Fibroblast of skin of abdomen (primary cell): ENCODE measurements around the gene PIK3CA. TPM values are rescaled to one million over a fixed set of nuclear protein-coding genes. Genes with fewer than 3 reads are reported as not detected.
"Not testable (repeated sequence)": the region's sequence is repeated elsewhere in the genome, so short reads cannot be mapped to it uniquely, and the experiment has no call there.

Source experiments
- DNase-seq: peaks from one replicate; pipeline ENCODE4 v3.0.0-alpha.2; 2013
- polyA plus RNA-seq, 2 experiments: library from polyadenylated mRNA; unstranded; fragments of 120-200 nt; gene quantifications; one replicate each; pipeline ENCODE4 v1.2.1, GENCODE V29; 2013; ENCODE audit not compliant: insufficient read length in 2 of 2

The PIK3CA gene
- 18.0 TPM for polyA plus RNA-seq (2013, experiment 1 of 2; ENCODE audit: insufficient read length)
- 16.3 TPM for polyA plus RNA-seq (2013, experiment 2 of 2; ENCODE audit: insufficient read length)

DNA sequence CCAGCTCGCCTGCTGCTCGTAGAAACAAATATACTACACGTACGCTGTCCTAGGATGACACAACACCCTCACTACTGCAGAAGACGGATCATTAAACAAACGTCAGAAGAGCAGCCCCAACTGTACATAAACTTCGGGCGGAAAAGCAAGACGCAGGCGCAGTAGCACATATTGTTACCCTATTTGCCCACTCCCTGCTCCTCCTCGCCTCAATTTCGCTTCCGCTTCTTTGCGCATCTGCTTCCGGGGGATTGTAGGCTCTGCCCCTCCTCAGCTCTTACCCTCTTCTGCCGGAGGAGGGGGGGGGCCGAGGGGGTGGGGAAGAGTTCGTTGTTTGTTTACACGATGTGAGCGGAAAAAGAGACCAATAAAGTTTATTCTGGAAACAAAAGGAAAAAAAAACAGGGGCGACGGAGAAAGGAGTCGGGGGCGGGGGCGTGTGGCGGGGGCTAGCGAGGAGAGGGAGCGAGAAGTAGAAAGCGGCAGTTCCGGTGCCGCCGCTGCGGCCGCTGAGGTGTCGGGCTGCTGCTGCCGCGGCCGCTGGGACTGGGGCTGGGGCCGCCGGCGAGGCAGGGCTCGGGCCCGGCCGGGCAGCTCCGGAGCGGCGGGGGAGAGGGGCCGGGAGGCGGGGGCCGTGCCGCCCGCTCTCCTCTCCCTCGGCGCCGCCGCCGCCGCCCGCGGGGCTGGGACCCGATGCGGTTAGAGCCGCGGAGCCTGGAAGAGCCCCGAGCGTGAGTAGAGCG is at the start of gene PIK3CA:
Gene PIK3CA (plus strand): TSS at position 485 of the 743 bp plus-strand sequence. CDS start 50,469 bp downstream, outside the sequence.
- peak; percentile 98 for DNase-seq

DNA sequence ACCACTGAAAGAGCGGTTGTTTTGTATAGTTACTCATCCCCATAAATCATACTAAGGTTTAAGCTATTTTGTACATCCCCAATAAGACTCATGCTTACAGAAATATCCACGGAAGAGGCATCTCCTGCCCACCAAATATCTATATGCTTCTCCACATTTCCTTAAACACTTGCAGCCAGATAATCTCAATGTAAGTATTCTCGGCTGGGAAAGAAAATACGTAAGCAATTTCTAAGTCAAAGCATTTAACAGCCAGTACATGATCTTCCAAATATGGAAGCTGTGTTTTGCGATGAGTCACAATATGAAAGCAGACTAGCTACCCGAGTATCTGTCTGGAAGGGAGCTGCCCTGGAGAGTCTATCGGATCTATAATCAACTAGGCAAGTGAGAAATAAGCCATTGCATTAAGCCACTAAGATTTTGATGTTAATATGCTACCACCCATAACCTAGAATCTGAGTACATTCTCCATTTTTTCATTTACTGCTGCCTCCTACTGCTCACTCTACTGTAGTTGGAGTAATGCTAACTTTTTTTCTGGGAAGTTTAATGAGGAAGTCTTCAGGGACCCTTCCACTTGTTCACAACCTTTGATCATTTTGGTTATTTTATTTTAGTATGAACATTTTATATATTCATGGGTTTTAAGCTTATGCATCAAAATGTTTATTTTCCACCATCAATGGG is 49.6 kb upstream of the PIK3CA start:
- peak; percentile 68 for DNase-seq

- DNase-seq = peak; percentile 18
These were observed 47.5 kb upstream of the PIK3CA start for GRCh38 chr3:179100652-179101051.

DNA sequence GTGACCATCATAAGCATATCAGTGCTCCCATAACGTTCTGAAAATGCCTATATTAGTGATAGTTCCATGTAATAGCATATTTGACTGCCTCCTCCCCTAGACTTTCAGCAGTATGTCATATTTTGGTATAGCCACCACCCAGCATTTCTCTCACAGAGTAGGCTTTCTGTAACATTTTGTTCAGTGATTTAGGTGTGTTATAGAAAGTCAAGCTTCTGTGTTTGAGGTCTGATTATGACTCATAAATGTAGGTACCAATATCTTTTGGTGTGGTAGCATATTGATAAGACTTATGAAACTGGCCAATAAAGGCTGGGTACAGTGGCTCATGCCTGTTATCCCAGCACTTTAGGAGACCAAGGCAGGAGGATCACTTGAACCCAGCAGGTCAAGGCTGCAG is 42.3 kb upstream of the PIK3CA start:
- no peak for DNase-seq

DNA sequence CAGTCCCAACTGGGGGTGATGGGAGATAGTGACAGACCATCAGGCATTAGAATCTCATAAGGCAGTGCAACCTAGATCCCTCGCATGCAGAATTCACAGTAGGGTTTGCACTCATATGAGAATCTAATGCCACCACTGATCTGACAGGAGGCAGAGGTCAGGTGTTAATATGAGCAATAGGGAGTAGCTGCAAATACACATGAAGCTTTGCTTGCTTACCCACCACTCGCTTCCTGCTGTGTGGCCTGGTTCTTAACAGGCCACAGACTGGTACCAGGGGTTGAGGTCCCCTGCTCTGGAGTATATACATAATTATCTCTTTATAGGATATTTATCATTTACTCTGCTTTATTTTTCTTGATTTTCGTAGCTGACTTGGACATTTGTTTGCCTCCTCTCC is 40.5 kb upstream of the PIK3CA start:
- no peak for DNase-seq

DNA sequence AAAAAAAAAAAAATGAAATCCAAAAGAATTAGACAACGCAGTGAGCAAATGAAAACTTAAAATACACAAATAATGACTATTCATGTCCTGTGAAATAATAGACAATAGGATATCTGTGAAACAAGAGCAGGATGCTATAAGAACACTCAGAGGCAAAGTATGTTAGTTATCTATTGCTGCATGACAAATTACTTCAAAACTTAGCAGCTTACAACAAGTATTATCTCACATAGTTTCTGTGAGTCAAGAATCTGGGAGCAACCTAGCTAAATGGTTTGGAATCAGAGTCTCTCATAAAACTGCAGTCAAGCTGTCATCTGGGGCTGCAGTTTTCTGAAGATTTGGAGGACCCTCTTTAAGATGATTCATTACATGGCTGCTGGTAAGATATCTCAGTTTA is 40.1 kb upstream of the PIK3CA start:
- peak; percentile 82 for DNase-seq

DNA sequence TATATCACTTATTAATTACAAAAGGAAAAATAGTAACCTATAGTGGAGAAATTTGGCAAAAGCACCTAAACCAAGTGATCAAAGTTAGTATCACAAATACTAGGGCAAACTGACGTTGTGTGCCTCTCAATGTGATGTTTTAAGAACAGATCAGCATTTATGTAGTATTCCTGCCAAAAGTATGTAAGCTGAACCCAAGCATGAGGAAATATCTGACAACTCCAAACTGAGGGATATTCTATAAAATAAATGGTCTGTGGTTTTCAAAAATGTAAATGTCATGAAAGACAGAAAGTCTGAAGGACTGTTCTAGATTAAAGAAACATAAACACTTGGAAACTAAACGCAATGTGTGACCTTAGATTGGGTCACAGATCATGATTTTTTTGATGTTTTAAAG is 34.3 kb upstream of the PIK3CA start:
- peak; percentile 73 for DNase-seq

GRCh38 chr3:179115444-179115843 is 32.7 kb upstream of the PIK3CA start:
- peak; percentile 33 for DNase-seq

GRCh38 chr3:179116816-179117215 is 31.3 kb upstream of the PIK3CA start:
- no peak for DNase-seq

DNA sequence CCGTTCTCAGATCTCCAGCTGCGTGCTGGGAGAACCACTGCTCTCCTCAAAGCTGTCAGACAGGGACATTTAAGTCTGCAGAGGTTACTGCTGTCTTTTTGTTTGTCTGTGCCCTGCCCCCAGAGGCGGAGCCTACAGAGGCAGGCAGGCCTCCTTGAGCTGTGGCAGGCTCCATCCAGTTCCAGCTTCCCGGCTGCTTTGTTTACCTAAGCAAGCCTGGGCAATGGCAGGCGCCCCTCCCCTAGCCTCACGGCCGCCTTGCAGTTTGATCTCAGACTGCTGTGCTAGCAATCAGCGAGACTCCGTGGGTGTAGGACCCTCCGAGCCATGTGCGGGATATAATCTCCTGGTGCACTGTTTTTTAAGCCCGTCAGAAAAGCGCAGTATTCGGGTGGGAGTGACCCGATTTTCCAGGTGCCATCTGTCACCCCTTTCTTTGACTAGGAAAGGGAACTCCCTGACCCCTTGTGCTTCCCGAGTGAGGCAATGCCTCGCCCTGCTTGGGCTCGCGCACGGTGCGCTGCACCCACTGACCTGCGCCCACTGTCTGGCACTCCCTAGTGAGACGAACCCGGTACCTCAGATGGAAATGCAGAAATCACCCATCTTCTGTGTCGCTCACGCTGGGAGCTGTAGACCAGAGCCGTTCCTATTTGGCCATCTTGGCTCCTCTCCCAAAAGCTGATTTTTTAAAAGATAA is 15.8 kb upstream of the PIK3CA start:
- not testable (repeated sequence) for DNase-seq

- DNase-seq = no peak
These were observed 14.6 kb upstream of the PIK3CA start for GRCh38 chr3:179133575-179133974.

DNA sequence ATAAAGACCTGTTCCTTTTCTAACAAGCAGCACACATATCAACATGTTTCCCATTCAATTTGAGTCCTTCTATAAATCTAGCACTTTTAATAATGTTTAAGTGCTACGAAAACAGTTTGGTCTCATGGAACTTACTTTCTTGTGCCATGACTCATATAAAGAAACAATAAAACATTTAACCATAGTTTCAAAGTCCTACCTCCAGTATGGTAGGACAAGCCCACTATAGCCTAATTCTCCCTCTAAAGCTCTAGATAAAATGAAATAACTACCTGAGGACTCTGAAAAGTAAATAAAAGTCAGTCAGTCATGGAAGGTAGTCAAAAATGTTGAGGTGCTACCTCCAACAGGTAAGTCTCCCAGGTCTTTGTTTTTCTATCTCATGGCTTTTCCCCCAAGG is 12.0 kb upstream of the PIK3CA start:
- no peak for DNase-seq

DNA sequence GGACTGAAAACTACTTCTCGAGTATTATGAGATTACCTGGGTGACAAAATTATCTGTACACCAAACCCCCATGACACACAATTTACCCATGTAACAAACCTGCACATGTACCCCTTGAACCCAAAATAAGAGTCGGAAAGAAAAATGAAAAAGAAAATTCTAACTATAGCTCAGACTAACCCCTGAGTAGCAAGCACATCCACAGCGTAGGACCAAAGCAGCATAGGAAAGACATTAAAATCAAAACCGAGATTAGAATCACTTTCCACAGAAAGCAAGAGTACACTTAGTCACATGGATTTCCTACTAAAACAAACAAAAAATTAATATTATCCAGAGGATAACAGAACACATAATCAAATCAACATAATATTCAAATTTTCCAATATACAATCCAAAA is 6.3 kb upstream of the PIK3CA start:
- no peak for DNase-seq

GRCh38 chr3:179146911-179147513 is 1.1 kb upstream of the PIK3CA start:
- DNase-seq = peak; percentile 53

- DNase-seq = no peak
These were observed 664 bp upstream of the PIK3CA start for GRCh38 chr3:179147514-179147872.

DNA sequence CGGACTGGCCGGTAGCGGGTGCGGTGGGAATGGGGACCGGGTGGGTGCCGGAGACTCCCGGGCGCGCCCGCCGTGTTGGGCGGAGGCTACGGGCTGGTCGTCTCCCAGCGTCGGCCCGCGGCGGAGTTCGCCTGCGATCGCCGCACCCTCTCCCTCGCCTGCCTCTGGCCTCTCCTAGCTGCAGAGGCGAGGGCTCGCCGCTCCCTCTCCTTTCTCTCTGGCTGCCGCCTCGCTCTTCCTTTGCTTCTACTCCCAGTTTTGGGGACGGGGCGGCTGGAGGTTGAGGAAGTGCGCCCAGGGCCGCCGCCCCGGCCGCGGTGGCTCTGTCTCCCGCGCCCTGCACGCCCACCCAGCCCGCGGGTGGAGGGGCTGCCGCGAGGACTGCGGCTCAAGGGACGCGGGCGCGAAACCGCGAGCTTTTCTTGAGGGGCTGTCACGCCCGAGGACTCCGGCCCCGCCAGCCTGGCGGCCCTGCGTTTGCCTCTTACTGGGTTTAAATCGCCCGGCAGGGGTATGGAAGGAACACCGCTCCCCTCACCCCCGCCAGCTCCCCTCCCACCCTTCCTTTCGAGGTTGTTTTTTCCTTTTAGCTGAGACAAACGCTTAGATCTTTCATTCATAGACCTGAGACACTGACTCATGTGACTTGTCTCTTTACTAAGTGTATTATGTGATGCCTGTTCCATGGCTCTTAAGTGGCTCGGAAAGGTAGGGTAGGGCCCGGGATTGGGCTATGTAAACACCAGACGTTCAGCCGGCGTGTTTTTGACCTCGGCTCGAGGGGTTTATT is 654 bp downstream of the PIK3CA start:
- peak; percentile 38 for DNase-seq

- peak; percentile 27 for DNase-seq
These were observed 1.3 kb downstream of the PIK3CA start for GRCh38 chr3:179149406-179149867.

DNA sequence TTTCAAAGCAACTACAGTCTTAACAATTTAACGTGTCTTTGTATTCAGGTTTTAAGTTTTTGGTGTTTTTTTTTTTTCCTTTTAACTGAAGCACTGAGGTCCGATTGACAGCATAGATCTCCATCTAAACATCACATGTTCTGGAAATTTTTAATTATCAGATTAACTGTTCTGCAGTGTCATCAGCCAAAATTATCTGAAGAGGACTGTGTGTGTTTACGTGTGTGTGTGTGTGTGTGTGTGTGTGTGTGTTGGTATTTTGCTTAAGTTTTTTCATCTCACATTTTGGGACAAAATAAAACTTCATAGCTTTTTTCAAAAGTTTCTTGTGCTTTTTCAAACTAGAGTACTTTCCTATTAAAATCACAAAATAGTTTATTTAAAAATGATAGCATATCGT is 1.8 kb downstream of the PIK3CA start:
- no peak for DNase-seq

- DNase-seq = no peak
These were observed 2.5 kb downstream of the PIK3CA start for GRCh38 chr3:179150610-179151009.

- DNase-seq = no peak
These were observed 3.3 kb downstream of the PIK3CA start for GRCh38 chr3:179151474-179151873.

- no peak for DNase-seq
These were observed 8.0 kb downstream of the PIK3CA start for GRCh38 chr3:179156170-179156569.

DNA sequence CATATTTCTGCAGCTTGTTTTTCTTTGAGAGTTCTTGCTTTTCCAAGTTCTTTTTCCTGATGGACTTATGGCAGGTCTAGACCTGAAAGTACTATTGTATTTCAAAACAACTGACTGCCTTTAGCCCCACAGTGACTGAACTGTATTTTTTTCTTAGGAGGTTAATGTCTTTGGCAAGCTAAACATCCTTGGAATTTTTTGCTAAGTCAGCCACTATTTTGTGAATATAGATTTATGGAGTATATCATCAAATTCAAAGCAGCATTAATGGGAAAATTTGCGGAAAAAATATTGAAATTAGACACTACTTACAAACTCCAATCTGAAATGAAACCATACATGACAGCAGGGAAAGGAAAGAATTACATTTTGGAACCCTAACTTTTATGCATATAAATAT is 8.6 kb downstream of the PIK3CA start:
- DNase-seq = no peak
